Forelimb muscle (tissue), 1 donor: ENCODE data around the gene WASF2. TPM values are rescaled to one million over a fixed set of nuclear protein-coding genes. Genes with fewer than 3 reads are reported as not detected.

ENCODE experiments used
- DNase-seq: peaks from one replicate; pipeline ENCODE4 v3.0.0-alpha.2; 2013; ENCODE audit warnings: low read depth
- polyA plus RNA-seq: library from polyadenylated mRNA; unstranded; fragments of 120-200 nt; gene quantifications from one replicate; pipeline ENCODE4 v1.2.1, GENCODE V29; 2013; ENCODE audit not compliant: insufficient read length

The WASF2 gene
- polyA plus RNA-seq, 1 donor: 66.3 TPM

- DNase-seq: no peak
Observed at GRCh38 chr1:27380224-27380623, 109.7 kb downstream of the WASF2 start.

- DNase-seq: no peak
Observed at GRCh38 chr1:27379564-27380122, 110.3 kb downstream of the WASF2 start.

- no peak for DNase-seq
Observed at GRCh38 chr1:27377760-27378495, 112.0 kb downstream of the WASF2 start.

- no peak for DNase-seq
Observed at GRCh38 chr1:27374362-27375086, 115.4 kb downstream of the WASF2 start, which contains the start of gene FCN3. Gene FCN3, minus strand, starts transcription at chr1:27374824. Its CDS starts 6 bp downstream, at chr1:27374818.

- DNase-seq: no peak
Observed at GRCh38 chr1:27372808-27373690, 116.9 kb downstream of the WASF2 start.

GRCh38 chr1:27372022-27372807 lies 117.8 kb downstream of the WASF2 start:
- no peak for DNase-seq

- DNase-seq: no peak
Observed at GRCh38 chr1:27368869-27369582, 120.9 kb downstream of the WASF2 start.

- no peak for DNase-seq
Observed at GRCh38 chr1:27367160-27367650, 122.8 kb downstream of the WASF2 start.

- DNase-seq: no peak
Observed at GRCh38 chr1:27366411-27367159, 123.4 kb downstream of the WASF2 start, which contains the start of gene MAP3K6. Gene MAP3K6, minus strand, starts transcription at chr1:27366961. Its CDS starts 364 bp downstream, at chr1:27366597.

- no peak for DNase-seq
Observed at GRCh38 chr1:27366113-27366410, 123.9 kb downstream of the WASF2 start.

- DNase-seq: no peak
Observed at GRCh38 chr1:27365372-27366112, 124.4 kb downstream of the WASF2 start.

- DNase-seq: no peak
Observed at GRCh38 chr1:27364696-27365371, 125.1 kb downstream of the WASF2 start.

GRCh38 chr1:27363766-27364695 lies 125.9 kb downstream of the WASF2 start:
- DNase-seq: no peak

- DNase-seq: no peak
Observed at GRCh38 chr1:27361553-27361952, 128.4 kb downstream of the WASF2 start.

GRCh38 chr1:27361044-27361402 lies 128.9 kb downstream of the WASF2 start:
- DNase-seq: no peak

GRCh38 chr1:27360159-27361043 lies 129.6 kb downstream of the WASF2 start:
- DNase-seq: no peak
